Measurements from ENCODE around the gene SLC22A23. TPM values are rescaled to one million over a fixed set of nuclear protein-coding genes. Genes with fewer than 3 reads are reported as not detected.

SLC22A23 gene
- polyA plus RNA-seq, 4 donors: 9.8 to 14.0 (median 11.9) TPM

- DNase-seq (ENCODE audit: low read depth in 4 of 4, low spot score in 2 of 4): no peak
Observed at GRCh38 chr6:3326184-3326971, 130.5 kb downstream of the SLC22A23 start.

GRCh38 chr6:3325210-3325609 is 131.6 kb downstream of the SLC22A23 start:
- DNase-seq (ENCODE audit: low read depth in 4 of 4, low spot score in 2 of 4): no peak

- no peak for DNase-seq (ENCODE audit: low read depth in 4 of 4, low spot score in 2 of 4)
Observed at GRCh38 chr6:3324262-3324942, 132.4 kb downstream of the SLC22A23 start.

- DNase-seq (ENCODE audit: low read depth in 4 of 4, low spot score in 2 of 4): no peak
Observed at GRCh38 chr6:3323696-3324261, 133.1 kb downstream of the SLC22A23 start.

GRCh38 chr6:3323148-3323547 is 133.7 kb downstream of the SLC22A23 start:
- DNase-seq (ENCODE audit: low read depth in 4 of 4, low spot score in 2 of 4): no peak

GRCh38 chr6:3322366-3322890 is 134.4 kb downstream of the SLC22A23 start:
- no peak for DNase-seq (ENCODE audit: low read depth in 4 of 4, low spot score in 2 of 4)

GRCh38 chr6:3321875-3322274 is 135.0 kb downstream of the SLC22A23 start:
- DNase-seq (ENCODE audit: low read depth in 4 of 4, low spot score in 2 of 4): no peak

GRCh38 chr6:3321042-3321441 is 135.8 kb downstream of the SLC22A23 start:
- DNase-seq (ENCODE audit: low read depth in 4 of 4, low spot score in 2 of 4): no peak

- no peak for DNase-seq (ENCODE audit: low read depth in 4 of 4, low spot score in 2 of 4)
Observed at GRCh38 chr6:3320238-3320811, 136.5 kb downstream of the SLC22A23 start.

- no peak for DNase-seq (ENCODE audit: low read depth in 4 of 4, low spot score in 2 of 4)
Observed at GRCh38 chr6:3319610-3320200, 137.1 kb downstream of the SLC22A23 start.

- no peak for DNase-seq (ENCODE audit: low read depth in 4 of 4, low spot score in 2 of 4)
Observed at GRCh38 chr6:3318821-3319540, 137.9 kb downstream of the SLC22A23 start.

GRCh38 chr6:3318226-3318625 is 138.6 kb downstream of the SLC22A23 start:
- no peak for DNase-seq (ENCODE audit: low read depth in 4 of 4, low spot score in 2 of 4)

GRCh38 chr6:3317741-3318211 is 139.1 kb downstream of the SLC22A23 start:
- no peak for DNase-seq (ENCODE audit: low read depth in 4 of 4, low spot score in 2 of 4)

GRCh38 chr6:3316818-3317217 is 140.0 kb downstream of the SLC22A23 start:
- no peak for DNase-seq (ENCODE audit: low read depth in 4 of 4, low spot score in 2 of 4)

GRCh38 chr6:3316331-3316730 is 140.5 kb downstream of the SLC22A23 start:
- DNase-seq (ENCODE audit: low read depth in 4 of 4, low spot score in 2 of 4): no peak

- DNase-seq (ENCODE audit: low read depth in 4 of 4, low spot score in 2 of 4): no peak
Observed at GRCh38 chr6:3315841-3316240, 141.0 kb downstream of the SLC22A23 start.

GRCh38 chr6:3314621-3315467 is 142.0 kb downstream of the SLC22A23 start:
- DNase-seq (ENCODE audit: low read depth in 4 of 4, low spot score in 2 of 4): no peak

GRCh38 chr6:3314176-3314575 is 142.7 kb downstream of the SLC22A23 start:
- DNase-seq (ENCODE audit: low read depth in 4 of 4, low spot score in 2 of 4): no peak

- no peak for DNase-seq (ENCODE audit: low read depth in 4 of 4, low spot score in 2 of 4)
Observed at GRCh38 chr6:3312604-3313231, 144.1 kb downstream of the SLC22A23 start.
